GM18861 (cell line): ENCODE results near the gene GSTCD.

Source experiments
- ATAC-seq: cut with Tn5 transposase; IDR thresholded peaks from one replicate; pipeline ENCODE4 v1.9.1; 2021; ENCODE audit not compliant: unreplicated experiment

The GSTCD gene

GRCh38 chr4:105875233-105875632 lies 166.6 kb downstream of the GSTCD start:
- no peak for ATAC-seq

DNA sequence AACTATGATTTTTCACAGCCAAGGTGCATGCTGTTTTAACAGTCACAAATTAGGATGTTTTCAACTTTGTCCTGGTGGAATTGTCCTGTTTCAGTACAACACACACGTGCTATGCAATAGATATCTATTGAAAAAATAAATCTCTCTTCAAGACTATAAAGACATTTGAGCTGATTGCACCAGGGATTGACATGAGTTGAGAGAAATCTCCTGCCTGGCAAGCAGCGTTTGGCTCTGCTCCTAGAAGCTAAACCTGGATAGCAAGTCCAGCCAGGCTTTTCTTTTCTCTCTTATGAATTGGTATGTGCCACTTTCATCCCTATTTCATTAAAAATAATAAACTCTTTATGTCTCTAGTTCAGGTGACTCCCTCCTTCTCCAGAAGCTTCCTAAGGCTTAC lies 170.1 kb downstream of the GSTCD start:
- no peak for ATAC-seq

GRCh38 chr4:105887508-105887907 lies 178.9 kb downstream of the GSTCD start:
- ATAC-seq: no peak

DNA sequence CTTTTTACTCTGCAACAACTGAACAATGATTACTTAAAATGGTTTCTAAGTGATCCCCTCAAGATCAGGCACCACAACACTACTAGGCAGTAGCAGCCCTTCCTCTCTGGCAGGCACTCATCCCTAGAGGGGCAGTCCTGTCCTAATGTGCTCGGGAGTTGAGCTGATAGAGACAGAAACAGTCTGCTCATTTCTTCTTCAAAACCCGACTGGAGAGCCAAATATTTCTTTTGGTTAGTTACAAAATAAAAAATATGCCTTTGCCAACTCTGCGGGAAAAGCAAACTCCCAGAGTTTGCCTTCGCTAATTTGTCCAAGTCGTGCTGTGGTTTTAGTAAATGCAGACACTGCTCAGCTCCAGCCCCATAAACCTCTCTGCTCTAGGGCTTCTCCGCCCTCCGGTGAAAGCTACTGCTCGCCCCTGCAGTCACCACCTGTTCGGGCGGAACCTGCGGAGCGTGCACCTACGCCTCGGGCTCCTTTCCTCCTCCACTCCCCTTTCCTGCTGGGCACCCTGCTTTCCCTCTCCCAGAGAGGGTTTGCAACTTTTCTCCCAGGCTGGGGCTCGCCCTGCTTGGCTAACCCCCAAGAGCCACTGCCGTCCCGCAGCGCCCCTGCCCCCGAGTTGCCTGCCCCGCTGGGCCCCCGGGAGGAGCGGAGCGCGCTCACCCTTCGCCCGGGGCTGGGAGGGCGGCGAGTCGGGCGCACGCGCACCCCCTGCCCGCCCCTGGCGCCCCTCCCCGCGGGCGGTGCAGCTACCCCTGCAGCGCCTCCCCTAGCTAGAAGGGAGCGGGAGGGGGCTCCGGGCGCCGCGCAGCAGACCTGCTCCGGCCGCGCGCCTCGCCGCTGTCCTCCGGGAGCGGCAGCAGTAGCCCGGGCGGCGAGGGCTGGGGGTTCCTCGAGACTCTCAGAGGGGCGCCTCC lies 186.3 kb downstream of the GSTCD start, which contains the start of gene NPNT:
Gene NPNT, plus strand, starts transcription at position 812 of the 923 bp plus-strand sequence. CDS start 182 bp downstream, outside the sequence.
- no peak for ATAC-seq

GRCh38 chr4:105895583-105896460 lies 187.2 kb downstream of the GSTCD start:
- ATAC-seq: no peak

DNA sequence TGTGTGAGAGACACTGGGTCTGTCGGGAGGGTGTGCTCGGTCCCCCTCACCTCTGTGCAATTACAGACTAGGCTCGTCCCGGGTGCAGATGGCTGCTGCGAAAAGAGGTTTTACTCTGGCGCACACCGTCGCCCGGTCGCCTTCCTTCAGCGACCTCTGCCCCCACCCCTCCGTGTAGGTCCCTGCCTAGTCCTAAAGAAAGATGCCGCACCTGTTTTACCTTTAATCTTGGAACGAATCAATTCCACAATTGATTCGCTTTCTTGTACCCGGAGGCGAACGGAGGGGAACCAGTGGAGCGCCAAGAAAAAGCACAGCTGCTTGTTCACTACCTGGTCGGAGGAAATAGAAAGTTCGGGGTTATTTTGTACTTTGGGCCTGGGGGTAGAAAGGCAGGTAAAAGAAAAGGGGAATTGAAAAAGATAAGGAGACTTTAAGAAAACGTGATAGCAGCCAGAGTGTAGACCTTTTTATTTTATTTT lies 187.9 kb downstream of the GSTCD start:
- ATAC-seq: no peak
